Measurements from ENCODE around the gene ERC2.

Gene ERC2

GRCh38 chr3:55555873-55556618, 912.2 kb downstream of the ERC2 start:
- no peak for DNase-seq (ENCODE audit: low read depth)

- DNase-seq (ENCODE audit: low read depth), result no peak
Measured at GRCh38 chr3:55554634-55555425, 913.4 kb downstream of the ERC2 start.

GRCh38 chr3:55551644-55552043, 916.6 kb downstream of the ERC2 start:
- no peak for DNase-seq (ENCODE audit: low read depth)

GRCh38 chr3:55549177-55549576, 919.1 kb downstream of the ERC2 start:
- peak; percentile 49 for DNase-seq (ENCODE audit: low read depth)

GRCh38 chr3:55546866-55547669, 921.2 kb downstream of the ERC2 start:
- DNase-seq (ENCODE audit: low read depth), result no peak

GRCh38 chr3:55545995-55546394, 922.3 kb downstream of the ERC2 start:
- DNase-seq (ENCODE audit: low read depth), result no peak

GRCh38 chr3:55544219-55544618, 924.0 kb downstream of the ERC2 start:
- no peak for DNase-seq (ENCODE audit: low read depth)

GRCh38 chr3:55543181-55543614, 925.1 kb downstream of the ERC2 start:
- DNase-seq (ENCODE audit: low read depth), result peak; percentile 39

- DNase-seq (ENCODE audit: low read depth), result no peak
Measured at GRCh38 chr3:55541456-55541855, 926.8 kb downstream of the ERC2 start.

- DNase-seq (ENCODE audit: low read depth), result no peak
Measured at GRCh38 chr3:55541016-55541415, 927.3 kb downstream of the ERC2 start.

- DNase-seq (ENCODE audit: low read depth), result no peak
Measured at GRCh38 chr3:55540579-55540978, 927.7 kb downstream of the ERC2 start.

GRCh38 chr3:55538158-55538557, 930.1 kb downstream of the ERC2 start:
- no peak for DNase-seq (ENCODE audit: low read depth)

GRCh38 chr3:55537563-55537962, 930.7 kb downstream of the ERC2 start:
- DNase-seq (ENCODE audit: low read depth), result no peak

- DNase-seq (ENCODE audit: low read depth), result no peak
Measured at GRCh38 chr3:55537129-55537528, 931.1 kb downstream of the ERC2 start.

- peak; percentile 15 for DNase-seq (ENCODE audit: low read depth)
Measured at GRCh38 chr3:55534876-55535275, 933.4 kb downstream of the ERC2 start.

GRCh38 chr3:55532806-55533205, 935.5 kb downstream of the ERC2 start:
- DNase-seq (ENCODE audit: low read depth), result peak; percentile 40

GRCh38 chr3:55531321-55531720, 936.9 kb downstream of the ERC2 start:
- no peak for DNase-seq (ENCODE audit: low read depth)

- no peak for DNase-seq (ENCODE audit: low read depth)
Measured at GRCh38 chr3:55527361-55527760, 940.9 kb downstream of the ERC2 start.

GRCh38 chr3:55526332-55527030, 941.8 kb downstream of the ERC2 start:
- no peak for DNase-seq (ENCODE audit: low read depth)

GRCh38 chr3:55525436-55525835, 942.8 kb downstream of the ERC2 start:
- no peak for DNase-seq (ENCODE audit: low read depth)

GRCh38 chr3:55524565-55525244, 943.6 kb downstream of the ERC2 start:
- DNase-seq (ENCODE audit: low read depth), result peak; percentile 86
